Measurements from ENCODE around the gene PAK1IP1. TPM values are rescaled to one million over a fixed set of nuclear protein-coding genes. Genes with fewer than 3 reads are reported as not detected.

Gene PAK1IP1
- total RNA-seq, 2 experiments from 2014 or later = 4.1 to 5.8 TPM

DNA sequence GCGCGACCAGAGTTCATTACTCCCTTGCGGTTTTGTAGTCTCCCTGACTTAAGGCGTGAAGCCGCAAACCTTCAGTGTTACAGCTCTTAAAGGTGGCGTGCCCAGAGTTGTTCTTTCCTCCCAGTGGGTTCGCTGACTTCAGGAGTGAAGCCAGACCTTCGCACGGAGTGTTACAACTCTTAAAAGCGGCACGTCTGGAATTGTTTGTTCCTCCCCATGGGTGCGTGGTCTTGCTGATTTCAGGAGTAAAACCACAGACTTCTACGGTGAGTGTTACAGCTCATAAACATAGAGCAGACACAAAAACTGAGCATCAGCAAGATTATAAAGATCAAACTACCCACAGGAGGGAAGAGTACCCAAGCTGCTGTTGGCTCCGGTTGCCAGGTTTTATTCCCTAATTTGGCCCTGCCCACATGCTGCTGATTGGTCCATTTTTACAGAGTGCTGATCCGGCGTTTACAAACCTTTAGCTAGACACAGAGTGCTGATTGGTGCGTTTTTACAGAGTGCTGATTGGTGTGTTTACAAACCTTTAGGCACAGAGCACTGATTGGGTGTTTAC lies 38.5 kb downstream of the PAK1IP1 start:
- Mint-ChIP-seq H3K27ac (no peak overlapping the region), H3K4me3 (no peak overlapping the region), H3K9me3 (no peaks in the 10 kb centered on the region), H3K27me3 (no peaks in the 10 kb centered on the region), H3K36me3 (ENCODE audit: low read depth) (peaks cover 41% of the 10 kb centered on the region), H3K4me1 (ENCODE audit: low read depth) (peaks cover 3% of the 10 kb centered on the region)
- CTCF ChIA-PET = no interaction called here
- Histone ChIP-seq H3K4me3 (ENCODE audit: low read length) (no peak overlapping the region), H3K36me3 (ENCODE audit: insufficient read depth, low read length) (peaks cover 18% of the 10 kb centered on the region), H3K9me3 (ENCODE audit: control insufficient read depth in 1 of 2, insufficient read depth in 1 of 2, low read length in 2 of 2) (no peaks in the 10 kb centered on the region), H3K27ac (ENCODE audit: low read depth in 1 of 2, low read length in 2 of 2) (no peak overlapping the region), H3K4me1 (ENCODE audit: insufficient read depth, low read length) (no peaks in the 10 kb centered on the region), H3K27me3 (ENCODE audit: control insufficient read depth in 1 of 2, insufficient read depth in 2 of 2, low read length in 2 of 2) (no peaks in the 10 kb centered on the region)
- no peak for ATAC-seq (ENCODE audit: poor library complexity)
- POLR2A ChIA-PET = interaction anchor here (1.6 kb wide), 1 partner anchor 11 kb away, joined by 4 read pairs; no protein-coding TSS in a partner anchor
- intact Hi-C loops (cut with DNase I, micrococcal nuclease) = no loop called here
- peak in 2 of 14 experiments; percentile 47 to 62 for DNase-seq
- TF ChIP-seq, protein P1, sequence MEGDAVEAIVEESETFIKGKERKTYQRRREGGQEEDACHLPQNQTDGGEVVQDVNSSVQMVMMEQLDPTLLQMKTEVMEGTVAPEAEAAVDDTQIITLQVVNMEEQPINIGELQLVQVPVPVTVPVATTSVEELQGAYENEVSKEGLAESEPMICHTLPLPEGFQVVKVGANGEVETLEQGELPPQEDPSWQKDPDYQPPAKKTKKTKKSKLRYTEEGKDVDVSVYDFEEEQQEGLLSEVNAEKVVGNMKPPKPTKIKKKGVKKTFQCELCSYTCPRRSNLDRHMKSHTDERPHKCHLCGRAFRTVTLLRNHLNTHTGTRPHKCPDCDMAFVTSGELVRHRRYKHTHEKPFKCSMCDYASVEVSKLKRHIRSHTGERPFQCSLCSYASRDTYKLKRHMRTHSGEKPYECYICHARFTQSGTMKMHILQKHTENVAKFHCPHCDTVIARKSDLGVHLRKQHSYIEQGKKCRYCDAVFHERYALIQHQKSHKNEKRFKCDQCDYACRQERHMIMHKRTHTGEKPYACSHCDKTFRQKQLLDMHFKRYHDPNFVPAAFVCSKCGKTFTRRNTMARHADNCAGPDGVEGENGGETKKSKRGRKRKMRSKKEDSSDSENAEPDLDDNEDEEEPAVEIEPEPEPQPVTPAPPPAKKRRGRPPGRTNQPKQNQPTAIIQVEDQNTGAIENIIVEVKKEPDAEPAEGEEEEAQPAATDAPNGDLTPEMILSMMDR (IDR thresholded peaks at IDR 0.05) = no peak

DNA sequence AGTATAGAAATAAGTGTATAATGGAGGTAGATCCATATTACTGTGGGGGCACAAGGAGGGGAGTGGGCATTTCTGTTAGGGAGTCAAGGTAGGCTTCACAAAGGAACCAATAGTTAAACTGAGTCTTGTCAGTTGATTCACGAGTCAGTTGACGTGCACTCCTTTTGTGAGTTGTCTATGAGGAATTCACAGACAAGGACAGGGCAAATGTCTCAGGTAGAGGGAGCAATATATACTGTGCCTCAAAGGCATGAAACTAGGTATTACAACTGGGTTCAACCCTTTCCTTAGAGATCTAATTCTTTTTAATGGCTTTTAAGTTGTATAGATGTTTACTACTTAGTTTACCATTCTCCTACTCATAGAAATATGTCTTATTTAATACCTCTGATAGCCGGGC lies 39.1 kb downstream of the PAK1IP1 start:
- CTCF ChIA-PET = no interaction called here
- Mint-ChIP-seq H3K27ac (no peak overlapping the region), H3K27me3 (no peaks in the 10 kb centered on the region), H3K36me3 (ENCODE audit: low read depth) (peaks cover 34% of the 10 kb centered on the region), H3K4me1 (ENCODE audit: low read depth) (no peaks in the 10 kb centered on the region), H3K9me3 (no peaks in the 10 kb centered on the region), H3K4me3 (no peak overlapping the region)
- Histone ChIP-seq H3K27me3 (ENCODE audit: control insufficient read depth in 1 of 2, insufficient read depth in 2 of 2, low read length in 2 of 2) (no peaks in the 10 kb centered on the region), H3K9me3 (ENCODE audit: control insufficient read depth in 1 of 2, insufficient read depth in 1 of 2, low read length in 2 of 2) (no peaks in the 10 kb centered on the region), H3K4me1 (ENCODE audit: insufficient read depth, low read length) (no peaks in the 10 kb centered on the region), H3K27ac (ENCODE audit: low read depth in 1 of 2, low read length in 2 of 2) (no peak overlapping the region), H3K4me3 (ENCODE audit: low read length) (no peak overlapping the region), H3K36me3 (ENCODE audit: insufficient read depth, low read length) (peaks cover 13% of the 10 kb centered on the region)
- TF ChIP-seq, protein P1 (IDR thresholded peaks at IDR 0.05) = no peak
- no peak for DNase-seq
- no peak for ATAC-seq (ENCODE audit: poor library complexity)
- intact Hi-C loops (cut with DNase I, micrococcal nuclease) = no loop called here
- POLR2A ChIA-PET = interaction anchor here (1.6 kb wide), 1 partner anchor 12 kb away, joined by 4 read pairs; no protein-coding TSS in a partner anchor

DNA sequence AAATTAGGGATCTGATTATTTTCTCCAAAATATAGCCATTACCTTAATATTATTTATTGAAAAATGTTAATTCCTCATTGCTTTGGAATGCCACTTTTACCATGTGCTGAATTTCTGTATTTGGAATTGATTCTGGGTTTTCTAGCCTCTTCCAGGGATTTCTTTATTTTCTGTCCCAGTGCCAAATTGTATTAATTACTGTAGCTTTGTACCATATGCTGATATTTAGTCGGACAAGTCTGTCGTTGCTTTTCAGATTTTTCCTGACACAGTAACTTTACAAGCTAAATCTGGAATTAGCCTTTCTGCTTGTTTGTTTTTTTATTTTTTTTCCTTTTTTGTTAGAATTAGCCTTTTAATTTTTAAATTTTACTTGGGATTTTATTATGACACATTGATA lies 42.0 kb downstream of the PAK1IP1 start:
- Histone ChIP-seq H3K9me3 (ENCODE audit: control insufficient read depth in 1 of 2, insufficient read depth in 1 of 2, low read length in 2 of 2) (no peaks in the 10 kb centered on the region), H3K27me3 (ENCODE audit: control insufficient read depth in 1 of 2, insufficient read depth in 2 of 2, low read length in 2 of 2) (no peaks in the 10 kb centered on the region), H3K4me1 (ENCODE audit: insufficient read depth, low read length) (no peaks in the 10 kb centered on the region), H3K27ac (ENCODE audit: low read depth in 1 of 2, low read length in 2 of 2) (no peak overlapping the region), H3K36me3 (ENCODE audit: insufficient read depth, low read length) (peaks cover 3% of the 10 kb centered on the region), H3K4me3 (ENCODE audit: low read length) (no peak overlapping the region)
- H3K9me3 Mint-ChIP-seq = no peaks in the 10 kb centered on the region
- H3K27ac Mint-ChIP-seq = no peak overlapping the region
- H3K4me3 Mint-ChIP-seq = no peak overlapping the region
- ATAC-seq (ENCODE audit: poor library complexity) = no peak
- no peaks in the 10 kb centered on the region for H3K4me1 Mint-ChIP-seq (ENCODE audit: low read depth)
- ChIA-PET POLR2A (interaction anchor here (1.1 to 1.7 kb wide), 2 partner anchors 16 to 34 kb away, joined by 3 read pairs; no protein-coding TSS in a partner anchor), CTCF (no interaction called here)
- no peaks in the 10 kb centered on the region for H3K27me3 Mint-ChIP-seq
- no peak for DNase-seq
- TF ChIP-seq, protein P1 (IDR thresholded peaks at IDR 0.05) = no peak
- intact Hi-C loops (cut with DNase I, micrococcal nuclease) = no loop called here
- peaks cover 16% of the 10 kb centered on the region for H3K36me3 Mint-ChIP-seq (ENCODE audit: low read depth)
